OCI-LY1 (cell line): ENCODE measurements around the gene KCNA10.

Experiments
- H2AFZ ChIP-seq: fragments of 200-600 bp; sonication (generic), shearing (Covaris generic); 2 replicates; pipeline ENCODE4 v1.6.0; 2014; ENCODE audit warnings: antibody characterized with exemption, mild to moderate bottlenecking, low read length
- H3F3A ChIP-seq: fragments of 200-600 bp; sonication (generic), shearing (Covaris generic); 2 replicates; pipeline ENCODE4 v1.6.0; 2014; ENCODE audit warnings: mild to moderate bottlenecking, antibody characterized with exemption, low read length, moderate library complexity; ENCODE audit not compliant: insufficient read depth
- H3K27ac ChIP-seq: fragments of 200-600 bp; sonication (generic); 2 replicates; pipeline ENCODE4 v1.5.1; 2014; ENCODE audit warnings: low read length, mixed run types, mild to moderate bottlenecking, low read depth; ENCODE audit not compliant: poor library complexity, severe bottlenecking
- H3K27me3 ChIP-seq: fragments of 200-600 bp; sonication (generic); 2 replicates; pipeline ENCODE4 v1.6.0; 2014; ENCODE audit warnings: antibody characterized with exemption, mild to moderate bottlenecking, low read length, moderate library complexity; ENCODE audit not compliant: insufficient read depth
- H3K36me3 ChIP-seq: fragments of 200-600 bp; sonication (generic); 2 replicates; pipeline ENCODE4 v1.6.1; 2014; ENCODE audit warnings: mild to moderate bottlenecking, antibody characterized with exemption, low read length, moderate library complexity, mixed read lengths; ENCODE audit not compliant: insufficient read depth
- H3K4me1 ChIP-seq: fragments of 200-600 bp; sonication (generic); 2 replicates; pipeline ENCODE4 v1.5.1; 2014; ENCODE audit warnings: mild to moderate bottlenecking, low read length, moderate library complexity; ENCODE audit not compliant: insufficient read depth, severe bottlenecking
- H3K4me2 ChIP-seq: fragments of 200-600 bp; sonication (generic), shearing (Covaris generic); 2 replicates; pipeline ENCODE4 v1.6.1; 2014; ENCODE audit warnings: low read length
- H3K4me3 ChIP-seq: fragments of 200-600 bp; sonication (generic); 2 replicates; pipeline ENCODE4 v1.5.1; 2014; ENCODE audit warnings: low read length, low read depth, mild to moderate bottlenecking, mixed read lengths; ENCODE audit not compliant: poor library complexity, severe bottlenecking
- H3K79me2 ChIP-seq: fragments of 200-600 bp; shearing (Covaris generic); 2 replicates; pipeline ENCODE4 v1.6.1; 2016; ENCODE audit warnings: mixed run types, low read length, mixed read lengths; ENCODE audit not compliant: insufficient read depth
- H3K9ac ChIP-seq: fragments of 200-600 bp; sonication (generic), shearing (Covaris generic); 2 replicates; pipeline ENCODE4 v1.6.1; 2014; ENCODE audit warnings: mild to moderate bottlenecking, low read length, mixed read lengths
- H3K9me2 ChIP-seq: fragments of 200-600 bp; sonication (generic), shearing (Covaris generic); 2 replicates; pipeline ENCODE4 v1.6.1; 2014; ENCODE audit warnings: low read depth, mild to moderate bottlenecking, low read length, mixed read lengths
- H3K9me3 ChIP-seq: fragments of 200-600 bp; shearing (Covaris generic); 2 replicates; pipeline ENCODE4 v1.6.1; 2014; ENCODE audit warnings: low read length, mixed read lengths
- H4K20me1 ChIP-seq: fragments of 200-600 bp; sonication (generic), shearing (Covaris generic); 2 replicates; pipeline ENCODE4 v1.6.0; 2016; ENCODE audit warnings: mild to moderate bottlenecking, low read length; ENCODE audit not compliant: insufficient read depth
- CTCF ChIP-seq: fragments of 200-600 bp; sonication (generic), shearing (Covaris generic); IDR thresholded peaks from 2 replicates; pipeline ENCODE4 v1.5.1; 2017; ENCODE audit warnings: mild to moderate bottlenecking, antibody characterized with exemption, low read length, moderate library complexity, mixed read lengths
- EZH2 ChIP-seq: fragments of 200-600 bp; sonication (generic), shearing (Covaris generic); IDR thresholded peaks from 2 replicates; pipeline ENCODE4 v1.8.0; 2017; ENCODE audit warnings: borderline replicate concordance, mixed run types, mild to moderate bottlenecking, antibody characterized with exemption, low read length, moderate library complexity, mixed read lengths

Gene KCNA10

GRCh38 chr1:110563089-110563488, 44.1 kb upstream of the KCNA10 start:
- no peak overlapping the region for H3K4me2 ChIP-seq
- no peak for TF ChIP-seq CTCF
- no peak for TF ChIP-seq EZH2
- H3K79me2 ChIP-seq = no peaks in the 10 kb centered on the region
- H3K27me3 ChIP-seq = no peaks in the 10 kb centered on the region
- no peaks in the 10 kb centered on the region for H3K36me3 ChIP-seq
- H3K27ac ChIP-seq = no peak overlapping the region
- no peak overlapping the region for H3K4me3 ChIP-seq
- no peak overlapping the region for H2AFZ ChIP-seq
- no peak overlapping the region for H3K9ac ChIP-seq
- no peaks in the 10 kb centered on the region for H4K20me1 ChIP-seq
- no peaks in the 10 kb centered on the region for H3K4me1 ChIP-seq
- H3K9me2 ChIP-seq = no peaks in the 10 kb centered on the region
- no peaks in the 10 kb centered on the region for H3F3A ChIP-seq
- H3K9me3 ChIP-seq = no peaks in the 10 kb centered on the region

- no peaks in the 10 kb centered on the region for H3K79me2 ChIP-seq
- H4K20me1 ChIP-seq = no peaks in the 10 kb centered on the region
- no peak overlapping the region for H2AFZ ChIP-seq
- no peak overlapping the region for H3K4me2 ChIP-seq
- no peak overlapping the region for H3K27ac ChIP-seq
- H3K9ac ChIP-seq = no peak overlapping the region
- H3K9me3 ChIP-seq = no peaks in the 10 kb centered on the region
- H3K4me1 ChIP-seq = no peaks in the 10 kb centered on the region
- no peaks in the 10 kb centered on the region for H3F3A ChIP-seq
- TF ChIP-seq EZH2 (no peak), CTCF (no peak)
- H3K27me3 ChIP-seq = no peaks in the 10 kb centered on the region
- no peak overlapping the region for H3K4me3 ChIP-seq
- H3K36me3 ChIP-seq = no peaks in the 10 kb centered on the region
- H3K9me2 ChIP-seq = no peaks in the 10 kb centered on the region
Measured at GRCh38 chr1:110561596-110561995, 42.6 kb upstream of the KCNA10 start.

GRCh38 chr1:110559157-110559556, 40.2 kb upstream of the KCNA10 start:
- H3K27me3 ChIP-seq = no peaks in the 10 kb centered on the region
- no peaks in the 10 kb centered on the region for H3K36me3 ChIP-seq
- H3K9me2 ChIP-seq = no peaks in the 10 kb centered on the region
- H3K27ac ChIP-seq = no peak overlapping the region
- H3F3A ChIP-seq = no peaks in the 10 kb centered on the region
- H3K4me2 ChIP-seq = no peak overlapping the region
- no peak for TF ChIP-seq CTCF
- TF ChIP-seq EZH2 = no peak
- no peaks in the 10 kb centered on the region for H4K20me1 ChIP-seq
- no peaks in the 10 kb centered on the region for H3K79me2 ChIP-seq
- H3K9me3 ChIP-seq = no peaks in the 10 kb centered on the region
- H3K9ac ChIP-seq = no peak overlapping the region
- no peak overlapping the region for H2AFZ ChIP-seq
- no peaks in the 10 kb centered on the region for H3K4me1 ChIP-seq
- no peak overlapping the region for H3K4me3 ChIP-seq
